Naive thymus-derived CD4-positive, alpha-beta T cell (primary cell): Measurements from ENCODE around the gene DDX49. TPM values are rescaled to one million over a fixed set of nuclear protein-coding genes. Genes with fewer than 3 reads are reported as not detected.
"Not testable (repeated sequence)": the region's sequence is repeated elsewhere in the genome, so short reads cannot be mapped to it uniquely, and the experiment has no call there.

Experiments
- ATAC-seq: fragments of 150-1000 bp; cut with Tn5 transposase; 2 replicates; pipeline ENCODE4 v1.10.0; 2021; ENCODE audit warnings: mild to moderate bottlenecking, moderate library complexity
- CTCF ChIA-PET: fragments of 350-600 bp; sonication (Branson Sonifier 250); formaldehyde crosslinking; loops from one replicate; lab custom pipeline; 2021; ENCODE audit warnings: antibody characterized with exemption; lab: Charles Lee
- POLR2A ChIA-PET: fragments of 350-600 bp; sonication (Branson Sonifier 250); formaldehyde crosslinking; loops from one replicate; lab custom pipeline; 2021; ENCODE audit warnings: antibody characterized with exemption, inconsistent platforms; lab: Charles Lee
- DNase-seq, 9 donors: peaks; one replicate each; pipeline versions ENCODE4 v3.0.0 to v3.0.0-alpha.2; 2020 to 2022; ENCODE audit warnings: mixed read lengths in 1 of 9
- H3K27ac ChIP-seq: one replicate; pipeline ENCODE4 v1.7.0; 2013; ENCODE audit warnings: mild to moderate bottlenecking, low read depth, low read length, moderate library complexity
- H3K27me3 ChIP-seq, 2 donors: one replicate each; pipeline ENCODE4 v1.7.0; 2013; ENCODE audit warnings: low read length in 2 of 2, mild to moderate bottlenecking in 2 of 2, moderate library complexity in 2 of 2; ENCODE audit not compliant: control insufficient read depth in 2 of 2, insufficient read depth in 2 of 2
- H3K36me3 ChIP-seq, 3 experiments: 1 replicate in 2 of 3; 2 replicates in 1 of 3; pipeline ENCODE4 v1.7.0; 2013; ENCODE audit warnings: low read length in 3 of 3, mild to moderate bottlenecking in 3 of 3, moderate library complexity in 1 of 3; ENCODE audit not compliant: insufficient read depth in 3 of 3, control insufficient read depth in 2 of 3
- H3K4me1 ChIP-seq, 2 donors: one replicate each; pipeline ENCODE4 v1.7.0; 2013; ENCODE audit warnings: low read length in 2 of 2, mild to moderate bottlenecking in 2 of 2, moderate library complexity in 1 of 2; ENCODE audit not compliant: control insufficient read depth in 2 of 2, insufficient read depth in 2 of 2
- H3K4me3 ChIP-seq: 2 replicates; pipeline ENCODE4 v1.7.0; 2013; ENCODE audit warnings: mild to moderate bottlenecking, low read length
- H3K9me3 ChIP-seq, 3 experiments: 1 replicate in 2 of 3; 2 replicates in 1 of 3; pipeline ENCODE4 v1.7.0; 2013; ENCODE audit warnings: low read length in 3 of 3; ENCODE audit not compliant: control insufficient read depth in 2 of 3
- H3K27ac Mint-ChIP-seq, 9 donors: one replicate each; pipeline ENCODE4 v1.8.0; 2020 to 2022; ENCODE audit warnings: mixed read lengths in 9 of 9, mild to moderate bottlenecking in 8 of 9, moderate library complexity in 5 of 9, inconsistent platforms in 2 of 9
- H3K27me3 Mint-ChIP-seq, 5 donors: one replicate each; pipeline ENCODE4 v1.8.0; 2021 to 2022; ENCODE audit warnings: mixed read lengths in 5 of 5, mild to moderate bottlenecking in 1 of 5
- H3K36me3 Mint-ChIP-seq, 5 donors: one replicate each; pipeline ENCODE4 v1.8.0; 2020 to 2022; ENCODE audit warnings: mixed read lengths in 5 of 5, mild to moderate bottlenecking in 3 of 5, inconsistent platforms in 1 of 5
- H3K4me1 Mint-ChIP-seq, 7 donors: one replicate each; pipeline ENCODE4 v1.8.0; 2020 to 2022; ENCODE audit warnings: mixed read lengths in 7 of 7, mild to moderate bottlenecking in 3 of 7, inconsistent platforms in 1 of 7
- H3K4me3 Mint-ChIP-seq, 10 donors: one replicate each; pipeline ENCODE4 v1.8.0; 2020 to 2022; ENCODE audit warnings: mild to moderate bottlenecking in 10 of 10, mixed read lengths in 10 of 10, moderate library complexity in 6 of 10, inconsistent platforms in 2 of 10
- H3K9me3 Mint-ChIP-seq, 11 donors: one replicate each; pipeline ENCODE4 v1.8.0; 2020 to 2022; ENCODE audit warnings: mixed read lengths in 11 of 11, mild to moderate bottlenecking in 4 of 11, inconsistent platforms in 1 of 11, moderate library complexity in 1 of 11
- intact Hi-C, 2 donors: fragments of 100-400 bp; cut with micrococcal nuclease; formaldehyde crosslinking; loops; one replicate each; pipeline ENCODE4 v1.15.1; 2023
- polyA plus RNA-seq, 2 donors: library from polyadenylated mRNA; unstranded; fragments of 300-500 nt; fragmentation: Illumina TruSeq; gene quantifications; one replicate each; pipeline ENCODE4 v1.2.3, GENCODE V29; 2021
- total RNA-seq, 6 experiments: library from RNA in 5 of 6; stranded (reverse) in 5 of 6; gene quantifications; 1 replicate in 5 of 6; 2 replicates in 1 of 6; pipeline ENCODE4 v1.2.3 and lab custom pipeline; 2021 to 2026

DDX49 gene
- total and polyA plus RNA-seq, 7 experiments from 2014 or later: 19.9 to 63.2 (median 50.2) TPM

- Mint-ChIP-seq H3K4me1 (peaks cover 0 to 7% (median 0%) of the 10 kb centered on the region in 7 donors), H3K4me3 (no peak overlapping the region), H3K9me3 (peaks cover 0 to 2% (median 0%) of the 10 kb centered on the region in 11 donors), H3K27ac (no peak overlapping the region), H3K36me3 (no peaks in the 10 kb centered on the region), H3K27me3 (peaks cover 0 to 19% (median 14%) of the 10 kb centered on the region in 5 donors)
- no peak overlapping the region for H3K27ac ChIP-seq
- no peaks in the 10 kb centered on the region for H3K36me3 ChIP-seq
- ChIA-PET CTCF (no interaction called here), POLR2A (interaction anchor here (0.8 kb wide), 1 partner anchor 389 kb away, joined by 5 read pairs; no protein-coding TSS in a partner anchor)
- no peak for ATAC-seq
- no peaks in the 10 kb centered on the region for H3K27me3 ChIP-seq
- H3K9me3 ChIP-seq: no peaks in the 10 kb centered on the region
- DNase-seq: no peak
- H3K4me3 ChIP-seq: no peak overlapping the region
- intact Hi-C loops: no loop called here
- H3K4me1 ChIP-seq: no peaks in the 10 kb centered on the region
Observed at GRCh38 chr19:18946918-18947317, 27.4 kb downstream of the DDX49 start.

GRCh38 chr19:18948075-18948975, 28.8 kb downstream of the DDX49 start:
- Mint-ChIP-seq H3K36me3 (no peaks in the 10 kb centered on the region), H3K27me3 (peaks cover 0 to 8% (median 6%) of the 10 kb centered on the region in 5 donors), H3K9me3 (no peaks in the 10 kb centered on the region), H3K27ac (no peak overlapping the region), H3K4me3 (no peak overlapping the region), H3K4me1 (no peaks in the 10 kb centered on the region)
- no peak overlapping the region for H3K27ac ChIP-seq
- no peaks in the 10 kb centered on the region for H3K36me3 ChIP-seq
- CTCF ChIA-PET: interaction anchor here (0.6 kb wide), 1 partner anchor 494 kb away, joined by 4 read pairs; no protein-coding TSS in a partner anchor
- intact Hi-C loops: no loop called here
- no peak overlapping the region for H3K4me3 ChIP-seq
- POLR2A ChIA-PET: no interaction called here
- H3K9me3 ChIP-seq: no peaks in the 10 kb centered on the region
- no peaks in the 10 kb centered on the region for H3K4me1 ChIP-seq
- H3K27me3 ChIP-seq: no peaks in the 10 kb centered on the region
- ATAC-seq (no peak), DNase-seq (no peak)

GRCh38 chr19:18948976-18949356, 29.5 kb downstream of the DDX49 start:
- no peaks in the 10 kb centered on the region for H3K9me3 ChIP-seq
- no peak overlapping the region for H3K4me3 ChIP-seq
- no peak overlapping the region for H3K27ac ChIP-seq
- Mint-ChIP-seq H3K27ac (no peak overlapping the region), H3K4me1 (no peaks in the 10 kb centered on the region), H3K9me3 (no peaks in the 10 kb centered on the region), H3K27me3 (peaks cover 0 to 8% (median 6%) of the 10 kb centered on the region in 5 donors), H3K4me3 (no peak overlapping the region), H3K36me3 (no peaks in the 10 kb centered on the region)
- POLR2A ChIA-PET: no interaction called here
- no peaks in the 10 kb centered on the region for H3K4me1 ChIP-seq
- intact Hi-C loops: no loop called here
- DNase-seq (no peak), ATAC-seq (no peak)
- no peaks in the 10 kb centered on the region for H3K27me3 ChIP-seq
- H3K36me3 ChIP-seq: no peaks in the 10 kb centered on the region
- CTCF ChIA-PET: no interaction called here

- no peaks in the 10 kb centered on the region for H3K27me3 ChIP-seq
- CTCF ChIA-PET: no interaction called here
- no peak overlapping the region for H3K27ac ChIP-seq
- H3K4me1 ChIP-seq: no peaks in the 10 kb centered on the region
- intact Hi-C loops: no loop called here
- Mint-ChIP-seq H3K27ac (no peak overlapping the region), H3K27me3 (peaks cover 0 to 8% (median 6%) of the 10 kb centered on the region in 5 donors), H3K4me1 (no peaks in the 10 kb centered on the region), H3K36me3 (no peaks in the 10 kb centered on the region), H3K4me3 (no peak overlapping the region), H3K9me3 (peaks cover 0 to 7% (median 0%) of the 10 kb centered on the region in 11 donors)
- POLR2A ChIA-PET: no interaction called here
- DNase-seq (no peak), ATAC-seq (no peak)
- no peak overlapping the region for H3K4me3 ChIP-seq
- H3K9me3 ChIP-seq: no peaks in the 10 kb centered on the region
- no peaks in the 10 kb centered on the region for H3K36me3 ChIP-seq
Observed at GRCh38 chr19:18949858-18950257, 30.3 kb downstream of the DDX49 start.

GRCh38 chr19:18951721-18952281, 32.3 kb downstream of the DDX49 start:
- Mint-ChIP-seq H3K4me3 (no peak overlapping the region), H3K9me3 (peaks cover 0 to 11% (median 0%) of the 10 kb centered on the region in 11 donors), H3K27me3 (no peaks in the 10 kb centered on the region), H3K4me1 (peaks cover 0 to 2% (median 0%) of the 10 kb centered on the region in 7 donors), H3K36me3 (no peaks in the 10 kb centered on the region), H3K27ac (no peak overlapping the region)
- POLR2A ChIA-PET: no interaction called here
- no peaks in the 10 kb centered on the region for H3K9me3 ChIP-seq
- no peaks in the 10 kb centered on the region for H3K27me3 ChIP-seq
- no peaks in the 10 kb centered on the region for H3K4me1 ChIP-seq
- CTCF ChIA-PET: no interaction called here
- H3K36me3 ChIP-seq: no peaks in the 10 kb centered on the region
- intact Hi-C loops: no loop called here
- H3K27ac ChIP-seq: no peak overlapping the region
- DNase-seq (no peak), ATAC-seq (no peak)
- H3K4me3 ChIP-seq: no peak overlapping the region

- H3K4me3 Mint-ChIP-seq, intact Hi-C loops: not testable (repeated sequence)
Observed at GRCh38 chr19:18952364-18953003, 33.0 kb downstream of the DDX49 start.

More at GRCh38 chr19:18952364-18953003, 33.0 kb downstream of the DDX49 start:
- H3K4me3 ChIP-seq, H3K4me1 Mint-ChIP-seq, H3K9me3 ChIP-seq, H3K36me3 ChIP-seq, CTCF ChIA-PET, H3K27ac Mint-ChIP-seq, POLR2A ChIA-PET, H3K4me1 ChIP-seq, H3K27ac ChIP-seq, H3K27me3 Mint-ChIP-seq, H3K27me3 ChIP-seq, ATAC-seq, DNase-seq, H3K36me3 Mint-ChIP-seq: not testable (repeated sequence)
- peaks cover 0 to 11% (median 0%) of the 10 kb centered on the region in 11 donors for H3K9me3 Mint-ChIP-seq
